PC-3 (cell line): ENCODE data around the gene EMP1. TPM values are rescaled to one million over a fixed set of nuclear protein-coding genes. Genes with fewer than 3 reads are reported as not detected.

Experiments
- ATAC-seq: fragments of 200-7000 bp; cut with Tn5 transposase; 2 replicates; pipeline ENCODE4 v1.9.1; 2020; ENCODE audit warnings: mild to moderate bottlenecking, moderate library complexity
- BruUV-seq: library from RNA; stranded (reverse); fragments of 400-500 nt; replicated peaks from 2 replicates; lab custom pipeline; 2021; lab: Mats Ljungman, UMichigan
- CTCF ChIA-PET: fragments of 300-600 bp; sonication (Branson Sonifier 250); formaldehyde crosslinking; loops from one replicate; lab custom pipeline; 2022; ENCODE audit warnings: antibody characterized with exemption; lab: Charles Lee
- POLR2A ChIA-PET: fragments of 300-600 bp; sonication (Branson Sonifier 250); formaldehyde crosslinking; loops from one replicate; lab custom pipeline; 2022; ENCODE audit warnings: antibody characterized with exemption; ENCODE audit not compliant: unreplicated experiment; lab: Charles Lee
- DNase-seq: peaks from one replicate; pipeline ENCODE4 v3.0.0-alpha.2; 2015
- H2AFZ ChIP-seq: fragments of 300-600 bp; sonication (generic); 2 replicates; pipeline ENCODE4 v1.6.0; 2016; ENCODE audit warnings: antibody characterized with exemption, low read length
- H3F3A ChIP-seq: fragments of 300-600 bp; sonication (generic); one replicate; pipeline ENCODE4 v1.6.0; 2017; ENCODE audit warnings: antibody characterized with exemption, low read length, control low read depth, mild to moderate bottlenecking; ENCODE audit not compliant: unreplicated experiment
- H3K27ac ChIP-seq: fragments of 300-600 bp; sonication (generic); 2 replicates; pipeline ENCODE4 v1.5.1; 2016; ENCODE audit warnings: mild to moderate bottlenecking, low read length
- H3K27me3 ChIP-seq: fragments of 300-600 bp; sonication (generic); 2 replicates; pipeline ENCODE4 v1.6.1; 2016; ENCODE audit warnings: low read length, mixed read lengths
- H3K36me3 ChIP-seq: fragments of 300-600 bp; sonication (generic); 2 replicates; pipeline ENCODE4 v1.6.1; 2016; ENCODE audit warnings: low read depth, mixed run types, low read length, mixed read lengths
- H3K4me1 ChIP-seq: fragments of 300-600 bp; sonication (generic); 2 replicates; pipeline ENCODE4 v1.5.1; 2016; ENCODE audit warnings: low read length; ENCODE audit not compliant: insufficient read depth
- H3K4me2 ChIP-seq: fragments of 300-600 bp; sonication (generic); 2 replicates; pipeline ENCODE4 v1.6.0; 2016; ENCODE audit warnings: low read length
- H3K4me3 ChIP-seq: fragments of 300-600 bp; sonication (generic); 2 replicates; pipeline ENCODE4 v1.5.1; 2016; ENCODE audit warnings: mild to moderate bottlenecking, low read length, mixed read lengths
- H3K79me2 ChIP-seq: fragments of 300-600 bp; sonication (generic); 2 replicates; pipeline ENCODE4 v1.6.1; 2017; ENCODE audit warnings: low read length, mixed read lengths
- H3K9ac ChIP-seq: fragments of 300-600 bp; sonication (generic); 2 replicates; pipeline ENCODE4 v1.6.0; 2016; ENCODE audit warnings: mild to moderate bottlenecking, low read length
- H3K9me2 ChIP-seq: fragments of 300-600 bp; sonication (generic); replicated peaks from 2 replicates; pipeline ENCODE4 v1.6.1; 2016; ENCODE audit warnings: mixed run types, low read length, mixed read lengths
- H3K9me3 ChIP-seq: fragments of 300-600 bp; sonication (generic); 2 replicates; pipeline ENCODE4 v1.6.1; 2016; ENCODE audit warnings: low read length, mixed read lengths
- H4K20me1 ChIP-seq: fragments of 300-600 bp; sonication (generic); 2 replicates; pipeline ENCODE4 v1.6.1; 2016; ENCODE audit warnings: low read length, mixed read lengths
- EZH2 ChIP-seq: fragments of 300-600 bp; sonication (generic); IDR thresholded peaks from one replicate; pipeline ENCODE4 v1.6.1; 2017; ENCODE audit warnings: antibody characterized with exemption, mild to moderate bottlenecking, low read length; ENCODE audit not compliant: unreplicated experiment
- EZH2phosphoT487 ChIP-seq: fragments of 300-600 bp; sonication (generic); IDR thresholded peaks from 2 replicates; pipeline ENCODE4 v1.6.1; 2018; ENCODE audit warnings: mild to moderate bottlenecking, antibody characterized with exemption, low read length, borderline replicate concordance
- intact Hi-C: fragments of 100-400 bp; cut with micrococcal nuclease; formaldehyde crosslinking; loops from 2 replicates; pipeline ENCODE4 v1.9.0; 2023
- total RNA-seq: library from RNA; depleted of rRNA; stranded (reverse); fragments of >200 nt; gene quantifications from 2 replicates; pipeline ENCODE4 v1.2.3, GENCODE V29; 2014
- TF ChIP-seq, protein P1 (sequence below): fragments of 300-600 bp; sonication (generic); conservative IDR thresholded peaks from 2 replicates; pipeline ENCODE4 v1.5.1; 2017; ENCODE audit warnings: antibody characterized with exemption, low read depth, mild to moderate bottlenecking, low read length

Gene EMP1
- total RNA-seq, 1 experiment from 2014 or later = 158 TPM

DNA sequence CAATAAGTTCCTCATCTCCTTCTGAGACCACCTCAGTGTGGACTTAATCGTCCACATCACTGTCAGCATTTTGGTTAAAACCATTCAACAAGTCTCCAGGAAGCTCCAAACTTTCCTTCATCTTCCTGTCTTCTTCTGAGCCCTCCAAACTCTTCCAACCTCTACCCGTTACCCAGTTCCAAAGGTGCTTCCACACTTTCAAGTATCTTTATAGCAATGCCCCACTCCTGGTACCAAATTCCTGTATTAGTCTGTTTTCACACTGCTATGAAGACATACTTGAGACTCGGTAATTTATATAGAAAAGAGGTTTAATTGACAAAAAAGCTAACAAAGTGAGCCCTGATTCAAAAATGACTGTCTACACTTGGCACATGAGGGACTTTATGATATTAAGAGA is 22.8 kb downstream of the EMP1 start:
- Histone ChIP-seq H3K4me3 (no peak overlapping the region), H2AFZ (no peak overlapping the region), H3K4me1 (peaks cover 29% of the 10 kb centered on the region), H3F3A (peaks cover 7% of the 10 kb centered on the region), H3K9me2 (no peaks in the 10 kb centered on the region), H3K27me3 (no peaks in the 10 kb centered on the region), H4K20me1 (no peaks in the 10 kb centered on the region), H3K9me3 (no peaks in the 10 kb centered on the region), H3K36me3 (peaks cover 29% of the 10 kb centered on the region), H3K9ac (no peak overlapping the region), H3K79me2 (no peaks in the 10 kb centered on the region), H3K27ac (no peak overlapping the region), H3K4me2 (no peak overlapping the region)
- no peak for DNase-seq
- TF ChIP-seq EZH2phosphoT487 = no peak
- TF ChIP-seq, protein P1, sequence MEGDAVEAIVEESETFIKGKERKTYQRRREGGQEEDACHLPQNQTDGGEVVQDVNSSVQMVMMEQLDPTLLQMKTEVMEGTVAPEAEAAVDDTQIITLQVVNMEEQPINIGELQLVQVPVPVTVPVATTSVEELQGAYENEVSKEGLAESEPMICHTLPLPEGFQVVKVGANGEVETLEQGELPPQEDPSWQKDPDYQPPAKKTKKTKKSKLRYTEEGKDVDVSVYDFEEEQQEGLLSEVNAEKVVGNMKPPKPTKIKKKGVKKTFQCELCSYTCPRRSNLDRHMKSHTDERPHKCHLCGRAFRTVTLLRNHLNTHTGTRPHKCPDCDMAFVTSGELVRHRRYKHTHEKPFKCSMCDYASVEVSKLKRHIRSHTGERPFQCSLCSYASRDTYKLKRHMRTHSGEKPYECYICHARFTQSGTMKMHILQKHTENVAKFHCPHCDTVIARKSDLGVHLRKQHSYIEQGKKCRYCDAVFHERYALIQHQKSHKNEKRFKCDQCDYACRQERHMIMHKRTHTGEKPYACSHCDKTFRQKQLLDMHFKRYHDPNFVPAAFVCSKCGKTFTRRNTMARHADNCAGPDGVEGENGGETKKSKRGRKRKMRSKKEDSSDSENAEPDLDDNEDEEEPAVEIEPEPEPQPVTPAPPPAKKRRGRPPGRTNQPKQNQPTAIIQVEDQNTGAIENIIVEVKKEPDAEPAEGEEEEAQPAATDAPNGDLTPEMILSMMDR = no peak
- no TSS peak for BruUV-seq
- intact Hi-C loops = loop anchor here (10.0 kb wide), 1 partner anchor 235 kb away; no protein-coding TSS in a partner anchor
- ChIA-PET CTCF (no interaction called here), POLR2A (no interaction called here)
- ATAC-seq = no peak

GRCh38 chr12:13220838-13221237 is 24.3 kb downstream of the EMP1 start:
- no peaks in the 10 kb centered on the region for H3K9me2 ChIP-seq
- H3K79me2 ChIP-seq = no peaks in the 10 kb centered on the region
- no peak overlapping the region for H3K9ac ChIP-seq
- H2AFZ ChIP-seq = no peak overlapping the region
- TF ChIP-seq EZH2 = no peak
- no peak for TF ChIP-seq EZH2phosphoT487
- H3K36me3 ChIP-seq = peaks cover 14% of the 10 kb centered on the region
- DNase-seq = no peak
- intact Hi-C loops = loop anchor here (5.0 kb wide), 2 partner anchors 219 to 304 kb away; partner anchors contain the start of gene HEBP1
- CTCF ChIA-PET = no interaction called here
- BruUV-seq = no TSS peak
- H3F3A ChIP-seq = peaks cover 7% of the 10 kb centered on the region
- H4K20me1 ChIP-seq = no peaks in the 10 kb centered on the region
- H3K4me2 ChIP-seq = no peak overlapping the region
- no peak for ATAC-seq
- no peaks in the 10 kb centered on the region for H3K9me3 ChIP-seq
- no peaks in the 10 kb centered on the region for H3K27me3 ChIP-seq
- H3K4me3 ChIP-seq = no peak overlapping the region
- peaks cover 31% of the 10 kb centered on the region for H3K4me1 ChIP-seq
- H3K27ac ChIP-seq = no peak overlapping the region
- POLR2A ChIA-PET = no interaction called here

DNA sequence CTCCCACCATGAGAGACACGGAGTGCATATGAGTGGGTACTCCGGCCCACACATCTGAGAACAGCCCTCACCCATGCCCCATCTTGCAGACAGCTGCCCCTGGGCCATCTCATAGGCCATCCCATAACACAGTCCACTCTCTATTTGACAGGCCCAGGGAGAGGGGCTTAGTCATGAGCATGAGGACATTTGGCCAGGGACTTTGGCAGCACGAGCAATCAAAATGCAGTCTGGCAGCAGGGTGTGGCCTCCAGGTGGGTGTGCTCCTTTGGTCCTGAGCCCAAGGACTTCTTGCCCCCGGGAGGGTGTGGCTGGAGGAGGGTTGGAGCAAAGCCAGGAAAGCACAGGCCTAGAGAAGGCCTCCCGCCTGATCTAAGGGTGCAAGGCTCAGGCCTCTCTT is 25.6 kb downstream of the EMP1 start:
- peak overlapping the region; percentile 84 for H3K27ac ChIP-seq
- intact Hi-C loops = loop anchor here (5.0 kb wide), 2 partner anchors 220 to 305 kb away; partner anchors contain the start of gene HEBP1
- BruUV-seq = no TSS peak
- H2AFZ ChIP-seq = no peak overlapping the region
- H3K27me3 ChIP-seq = no peaks in the 10 kb centered on the region
- no peaks in the 10 kb centered on the region for H4K20me1 ChIP-seq
- ChIA-PET CTCF (no interaction called here), POLR2A (interaction anchor here (0.6 kb wide), 2 partner anchors 26 to 178 kb away, joined by 3 to 19 read pairs; partner anchors contain the start of genes EMP1 and FAM234B)
- TF ChIP-seq EZH2phosphoT487 = no peak
- peaks cover 2% of the 10 kb centered on the region; the same call in 1 of the 2 replicates for H3K36me3 ChIP-seq
- H3K4me2 ChIP-seq = peak overlapping the region; percentile 64
- peaks cover 31% of the 10 kb centered on the region for H3K4me1 ChIP-seq
- no peak overlapping the region for H3K4me3 ChIP-seq
- no peaks in the 10 kb centered on the region for H3K79me2 ChIP-seq
- peaks cover 7% of the 10 kb centered on the region for H3F3A ChIP-seq
- H3K9me3 ChIP-seq = no peaks in the 10 kb centered on the region
- DNase-seq (peak; percentile 86), ATAC-seq (peak; percentile 56)
- peak overlapping the region; percentile 46 for H3K9ac ChIP-seq
- no peaks in the 10 kb centered on the region for H3K9me2 ChIP-seq
